Ureter (tissue), 1 donor: ENCODE measurements around the gene OR4B1. TPM values are rescaled to one million over a fixed set of nuclear protein-coding genes. Genes with fewer than 3 reads are reported as not detected.

Source experiments
- DNase-seq: peaks from one replicate; pipeline ENCODE4 v3.0.0-alpha.2; 2020; ENCODE audit warnings: low spot score
- total RNA-seq: library from RNA; stranded (reverse); gene quantifications from one replicate; pipeline ENCODE4 v1.2.4, GENCODE V29; 2023
- donor health status: DM: yes; HTN: yes; CAD: no.

OR4B1 gene
- total RNA-seq, 1 donor from 2014 or later = not detected

DNA sequence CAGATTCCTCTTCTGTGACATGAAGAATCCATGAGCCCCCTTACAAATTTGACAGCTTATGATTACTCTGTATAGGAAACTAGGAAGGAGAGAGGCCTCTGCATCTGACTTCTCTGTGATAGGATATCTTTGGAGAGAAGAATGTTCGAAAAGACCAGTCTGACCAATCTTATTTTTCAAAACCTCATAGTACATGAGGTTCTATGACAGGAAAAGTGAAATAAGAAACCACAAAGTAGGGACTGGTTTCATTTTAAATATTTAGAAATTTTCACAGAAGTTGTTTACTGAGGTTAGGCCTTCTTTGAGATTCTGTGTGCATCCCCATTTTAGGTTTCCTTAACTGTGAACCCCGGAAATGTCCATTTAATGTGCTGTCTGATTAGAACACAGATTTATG is 45.0 kb downstream of the OR4B1 start:
- no peak for DNase-seq

DNA sequence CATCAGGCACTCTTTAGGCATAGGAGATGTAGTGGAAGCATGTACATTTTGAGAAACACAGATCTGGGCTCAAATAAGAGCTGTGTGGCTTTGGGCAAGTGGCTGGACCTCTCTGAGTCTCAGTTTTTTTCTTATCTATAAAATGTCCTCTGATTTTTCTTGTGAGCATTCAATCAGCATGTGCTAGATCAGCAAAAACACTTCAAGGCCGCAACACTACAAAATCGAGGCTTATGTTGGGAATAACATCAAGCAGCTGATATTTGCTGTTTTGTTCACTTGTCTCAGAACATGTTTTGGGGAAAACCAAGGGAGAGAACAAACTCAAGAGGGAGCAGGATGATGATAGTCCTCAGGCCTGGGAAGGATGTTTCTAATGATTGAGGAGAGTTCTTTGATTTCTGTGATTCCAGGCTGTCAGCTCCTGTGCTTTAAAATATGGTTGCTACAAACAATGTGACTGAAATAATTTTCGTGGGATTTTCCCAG is 46.9 kb downstream of the OR4B1 start, which contains the start of gene OR4X1:
OR4X1 (plus strand) TSS at position 439 of the 489 bp plus-strand sequence; CDS start at position 439, 0 bp downstream.
- no peak for DNase-seq

Other genes with a start within 250 kb of the OR4B1 start
- 18.0 TPM for gene PTPRJ, start 236.3 kb upstream of the OR4B1 start, total RNA-seq
- not detected for gene OR4X2, start 28.3 kb downstream of the OR4B1 start, total RNA-seq
- not detected for gene OR4X1, start 47.1 kb downstream of the OR4B1 start, total RNA-seq
- not detected for gene OR4S1, start 89.4 kb downstream of the OR4B1 start, total RNA-seq
- not detected for gene OR4C3, start 108.1 kb downstream of the OR4B1 start, total RNA-seq
- not detected for gene OR4C5, start 149.7 kb downstream of the OR4B1 start, total RNA-seq